ENCODE measurements around the gene NDUFAB1.
"Not testable (repeated sequence)": the region's sequence is repeated elsewhere in the genome, so short reads cannot be mapped to it uniquely, and the experiment has no call there.

NDUFAB1 gene

GRCh38 chr16:23554536-23554935 is 41.6 kb downstream of the NDUFAB1 start:
- no peak for DNase-seq (ENCODE audit: low read depth)

GRCh38 chr16:23552161-23552560 is 44.0 kb downstream of the NDUFAB1 start:
- DNase-seq (ENCODE audit: low read depth): no peak

- no peak for DNase-seq (ENCODE audit: low read depth)
Observed at GRCh38 chr16:23549938-23550337, 46.2 kb downstream of the NDUFAB1 start.

- no peak for DNase-seq (ENCODE audit: low read depth)
Observed at GRCh38 chr16:23544436-23544835, 51.7 kb downstream of the NDUFAB1 start.

- DNase-seq (ENCODE audit: low read depth): not testable (repeated sequence)
Observed at GRCh38 chr16:23540817-23541178, 55.3 kb downstream of the NDUFAB1 start.

GRCh38 chr16:23539984-23540816 is 55.9 kb downstream of the NDUFAB1 start:
- no peak for DNase-seq (ENCODE audit: low read depth)

- no peak for DNase-seq (ENCODE audit: low read depth)
Observed at GRCh38 chr16:23538919-23539278, 57.2 kb downstream of the NDUFAB1 start.

GRCh38 chr16:23537390-23537789 is 58.7 kb downstream of the NDUFAB1 start:
- no peak for DNase-seq (ENCODE audit: low read depth)

GRCh38 chr16:23535901-23536300 is 60.2 kb downstream of the NDUFAB1 start:
- no peak for DNase-seq (ENCODE audit: low read depth)

GRCh38 chr16:23534868-23535860 is 61.0 kb downstream of the NDUFAB1 start:
- no peak for DNase-seq (ENCODE audit: low read depth)

GRCh38 chr16:23532448-23532847 is 63.7 kb downstream of the NDUFAB1 start:
- no peak for DNase-seq (ENCODE audit: low read depth)

Data from GM04504 (cell line).